K562 (cell line): ENCODE data around the gene ADGRE3. TPM values are rescaled to one million over a fixed set of nuclear protein-coding genes. Genes with fewer than 3 reads are reported as not detected.
A peak's percentile ranks its signal among the peaks of the same experiment; 100 is the strongest.
"Not testable (repeated sequence)": the region's sequence is repeated elsewhere in the genome, so short reads cannot be mapped to it uniquely, and the experiment has no call there.

Source experiments
- ATAC-seq: fragments of 200-7000 bp; cut with Tn5 transposase; 3 replicates; pipeline ENCODE4 v1.9.1; 2020; ENCODE audit warnings: moderate library complexity
- BruUV-seq: library from RNA; stranded (reverse); fragments of 400-500 nt; replicated peaks from 2 replicates; lab custom pipeline; 2021; lab: Mats Ljungman, UMichigan
- CTCF ChIA-PET: fragments of 300-600 bp; formaldehyde crosslinking; extraction: SDS; loops from one replicate; lab custom pipeline; 2021; ENCODE audit warnings: low intra/inter-chr PET ratio; lab: Yijun Ruan, JAX
- POLR2A ChIA-PET: fragments of 300-600, 350-650 bp; sonication (Branson Sonifier 250); formaldehyde crosslinking; extraction: SDS; loops from one replicate; lab custom pipeline; 2021; ENCODE audit warnings: antibody characterized with exemption, inconsistent platforms; lab: Yijun Ruan, JAX
- DNase-seq, 4 experiments: peaks; one replicate each; pipeline versions ENCODE4 v3.0.0 to v3.0.0-alpha.2; 2011 to 2018; ENCODE audit warnings: low spot score in 3 of 4, mixed read lengths in 3 of 4; ENCODE audit errors: extremely low read depth in 1 of 4
- FAIRE-seq: peaks from 2 replicates; lab custom pipeline; 2011; peaks lifted over from hg19 to GRCh38; lab: Jason Lieb, UNC
- H2AFZ ChIP-seq: 2 replicates; pipeline ENCODE4 v1.6.0; 2011; ENCODE audit warnings: low read depth, low read length, control low read depth, inconsistent platforms
- H3K27ac ChIP-seq: fragments of 200-600 bp; 3 replicates; pipeline ENCODE4 v1.8.0; 2011; ENCODE audit warnings: low read depth, mild to moderate bottlenecking, control low read depth, inconsistent platforms, low read length, moderate library complexity, mixed read lengths; ENCODE audit errors: extremely low read depth
- H3K27me3 ChIP-seq, 2 experiments: fragments of 300-600 bp in 1 of 2; 2 replicates in 1 of 2; 3 replicates in 1 of 2; pipeline versions ENCODE4 v1.6.0 to v1.8.0; 2011; ENCODE audit warnings: inconsistent platforms in 2 of 2, low read length in 2 of 2, mild to moderate bottlenecking in 1 of 2, mixed read lengths in 1 of 2, moderate library complexity in 1 of 2; ENCODE audit not compliant: control insufficient read depth in 2 of 2, insufficient read depth in 2 of 2
- H3K36me3 ChIP-seq: fragments of 300-600 bp; 3 replicates; pipeline ENCODE4 v1.8.0; 2011; ENCODE audit warnings: mild to moderate bottlenecking, low read length, inconsistent platforms; ENCODE audit not compliant: control insufficient read depth, insufficient read depth
- H3K4me1 ChIP-seq, 2 experiments: fragments of 200-600 bp in 1 of 2; replicated peaks in 1 of 2; 2 replicates in 1 of 2; 3 replicates in 1 of 2; pipeline versions ENCODE4 v1.5.1 to v1.8.0; 2011; ENCODE audit warnings: inconsistent platforms in 2 of 2, low read length in 2 of 2, mild to moderate bottlenecking in 1 of 2, mixed read lengths in 1 of 2, moderate library complexity in 1 of 2; ENCODE audit not compliant: control insufficient read depth in 2 of 2, insufficient read depth in 2 of 2
- H3K4me2 ChIP-seq: 2 replicates; pipeline ENCODE4 v1.6.1; 2011; ENCODE audit warnings: low read length, control low read depth, inconsistent platforms, mixed read lengths; ENCODE audit not compliant: insufficient read depth
- H3K4me3 ChIP-seq: fragments of 200-600 bp; sonication (generic), shearing (Covaris generic); 2 replicates; pipeline ENCODE4 v1.5.1; 2016; ENCODE audit warnings: control low read depth, inconsistent platforms
- H3K79me2 ChIP-seq: fragments of 200-600 bp; 3 replicates; pipeline ENCODE4 v1.8.0; 2011; ENCODE audit warnings: low read length, inconsistent platforms; ENCODE audit not compliant: control insufficient read depth, insufficient read depth
- H3K9ac ChIP-seq, 2 experiments: 2 replicates each; pipeline versions ENCODE4 v1.6.0 to v1.6.1; 2011; ENCODE audit warnings: low read depth in 2 of 2, low read length in 2 of 2, control low read depth in 1 of 2, inconsistent platforms in 1 of 2, mild to moderate bottlenecking in 1 of 2, mixed read lengths in 1 of 2; ENCODE audit not compliant: insufficient read depth in 1 of 2
- H3K9me1 ChIP-seq: one replicate; pipeline ENCODE4 v1.6.0; 2011; ENCODE audit warnings: inconsistent platforms, mild to moderate bottlenecking, low read length, moderate library complexity; ENCODE audit not compliant: control insufficient read depth, insufficient read depth
- H3K9me3 ChIP-seq: replicated peaks from 2 replicates; pipeline ENCODE4 v1.5.1; 2011; ENCODE audit warnings: low read depth, low read length, inconsistent platforms; ENCODE audit not compliant: control insufficient read depth, insufficient read depth
- H4K20me1 ChIP-seq: replicated peaks from 2 replicates; pipeline ENCODE4 v1.6.1; 2011; ENCODE audit warnings: low read length, inconsistent platforms, mixed read lengths; ENCODE audit not compliant: control insufficient read depth, insufficient read depth
- FOSL1 ChIP-seq: fragments of 200-800 bp; sonication (Bioruptor generic); conservative IDR thresholded peaks from 2 replicates; pipeline ENCODE4 v1.6.1; 2016; ENCODE audit warnings: missing genetic modification characterization, missing compliant biosample characterization
- WGBS: fragments of 100-300 bp; shearing (Covaris generic); methylation state at CpG from one replicate; pipeline ENCODE4 v1.1.6; 2016; ENCODE audit warnings: low coverage, mixed read lengths; ENCODE audit not compliant: insufficient coverage; ENCODE audit errors: missing lambda C conversion rate; 5-methylcytosine and 5-hydroxymethylcytosine counted together
- in situ Hi-C: fragments of 300-500 bp; cut with MboI; formaldehyde crosslinking; loops from 4 replicates; pipeline ENCODE4 v1.15.0; 2018; ENCODE audit warnings: inconsistent platforms, mixed read lengths
- intact Hi-C: fragments of 100-400 bp; cut with micrococcal nuclease; formaldehyde crosslinking; loops from 2 replicates; pipeline ENCODE4 v1.14.2; 2022
- polyA plus RNA-seq, 8 experiments: library from polyadenylated mRNA; depleted of rRNA in 4 of 8; stranded (reverse) in 5 of 8; unstranded in 3 of 8; fragments of >200 nt; fragmentation: Nextera tagmentation in 2 of 8; fragmentation: Illumina TruSeq in 1 of 8; extraction: Ambion mirVana in 2 of 8; extraction: Trizol in 1 of 8; gene quantifications; 2 replicates each; pipeline versions ENCODE4 v1.2.1 to v1.2.3, GENCODE V29; 2011 to 2014; ENCODE audit warnings: inconsistent platforms in 1 of 8, missing spikeins in 1 of 8
- total RNA-seq, 7 experiments: library from RNA; depleted of rRNA in 6 of 7; stranded (reverse); fragments of >200 nt in 6 of 7; fragmentation: Illumina TruSeq in 2 of 7; extraction: Trizol in 2 of 7; gene quantifications; 2 replicates each; pipeline versions ENCODE4 v1.2.1 to v1.2.3, GENCODE V29; 2011 to 2021; ENCODE audit warnings: low replicate concordance in 1 of 7
- TF ChIP-seq, protein P1 (sequence below), 2 experiments: fragments of 450-650 bp in 1 of 2; sonication (generic) in 1 of 2; formaldehyde crosslinking in 1 of 2; IDR thresholded peaks in 1 of 2; conservative IDR thresholded peaks in 1 of 2; 2 replicates each; pipeline versions ENCODE4 v1.6.1 to v1.8.1; 2016 to 2023; ENCODE audit warnings: mild to moderate bottlenecking in 2 of 2, moderate library complexity in 2 of 2, inconsistent platforms in 1 of 2, missing genetic modification reagents in 1 of 2

Gene ADGRE3
- total and polyA plus RNA-seq, 9 of the 15 experiments (the other 6 are each of a cell fraction or from before 2014, with no cell fraction given), result not detected

- H3K9me3 ChIP-seq, BruUV-seq, H3K4me3 ChIP-seq, H3K27ac ChIP-seq, DNase-seq, CTCF ChIA-PET, H3K79me2 ChIP-seq, H3K9me1 ChIP-seq, H3K36me3 ChIP-seq, H4K20me1 ChIP-seq, H3K4me1 ChIP-seq, FAIRE-seq, intact Hi-C loops, H3K9ac ChIP-seq, H3K4me2 ChIP-seq, H3K27me3 ChIP-seq, POLR2A ChIA-PET, H2AFZ ChIP-seq, in situ Hi-C loops: not testable (repeated sequence)
- WGBS, result 4% methylated on average over 2 of the region's 3 CpGs
- TF ChIP-seq, protein P1, sequence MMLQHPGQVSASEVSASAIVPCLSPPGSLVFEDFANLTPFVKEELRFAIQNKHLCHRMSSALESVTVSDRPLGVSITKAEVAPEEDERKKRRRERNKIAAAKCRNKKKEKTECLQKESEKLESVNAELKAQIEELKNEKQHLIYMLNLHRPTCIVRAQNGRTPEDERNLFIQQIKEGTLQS (IDR thresholded peaks at IDR 0.05), result peak; percentile 72
- TF ChIP-seq, protein P1 (CRISPR knock-in tag; conservative IDR thresholded peaks at IDR 0.05), result not testable (repeated sequence)
- TF ChIP-seq FOSL1, result peak; percentile 47
- ATAC-seq, result peak; percentile 66
Observed at GRCh38 chr19:14585187-14585586, 89.5 kb downstream of the ADGRE3 start.

DNA sequence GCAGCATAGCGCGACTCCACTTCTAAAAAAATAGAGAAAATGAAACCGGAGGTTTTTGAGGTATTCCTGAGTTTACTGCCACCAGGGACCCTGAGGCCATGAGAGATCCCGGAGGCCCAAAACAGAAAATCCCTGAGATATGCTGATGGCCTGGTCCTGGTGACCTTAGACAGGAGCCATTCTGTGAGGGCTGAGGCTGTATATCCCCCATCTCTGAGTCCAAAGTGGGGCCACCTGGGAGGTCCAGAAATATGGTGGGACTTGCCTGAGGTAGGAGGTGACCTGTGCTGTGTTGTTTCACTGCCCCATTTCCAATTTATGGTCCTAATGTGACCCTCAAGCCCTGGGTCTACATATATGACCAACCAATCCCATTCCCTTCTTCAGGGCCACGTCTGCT lies 90.3 kb downstream of the ADGRE3 start:
- in situ Hi-C loops, H3K4me2 ChIP-seq, BruUV-seq, intact Hi-C loops, H4K20me1 ChIP-seq, H3K9me3 ChIP-seq, H3K79me2 ChIP-seq, ATAC-seq, H3K36me3 ChIP-seq, H3K27me3 ChIP-seq, POLR2A ChIA-PET, H2AFZ ChIP-seq, H3K27ac ChIP-seq, CTCF ChIA-PET, H3K9me1 ChIP-seq, H3K4me1 ChIP-seq, H3K4me3 ChIP-seq, FAIRE-seq, H3K9ac ChIP-seq, DNase-seq: not testable (repeated sequence)
- WGBS, result 12% methylated on average over 4 of the region's 5 CpGs
